KBM-7 (cell line): ENCODE measurements around the gene ZNF398.

Experiments used
- DNase-seq: peaks from one replicate; pipeline ENCODE4 v3.0.0-alpha.2; 2015
- in situ Hi-C: fragments of 300-500 bp; cut with MboI; formaldehyde crosslinking; loops from 2 replicates; pipeline ENCODE4 v1.14.3; 2020; ENCODE audit warnings: low sequenced_read_pairs, low pct_unique_long_range_greater_than_20kb, mixed read lengths

ZNF398 gene

GRCh38 chr7:149191851-149192250 lies 44.6 kb downstream of the ZNF398 start:
- in situ Hi-C loops: no loop called here
- no peak for DNase-seq

GRCh38 chr7:149194799-149195179 lies 47.5 kb downstream of the ZNF398 start:
- no peak for DNase-seq
- in situ Hi-C loops: no loop called here

- in situ Hi-C loops: no loop called here
- peak; percentile 88 for DNase-seq
These were observed 48.2 kb downstream of the ZNF398 start, which contains the start of gene ZNF282 for GRCh38 chr7:149195180-149196150. TSS of gene ZNF282 (plus strand) at chr7:149195546. CDS start at chr7:149195590, 44 bp downstream.

GRCh38 chr7:149196151-149196704 lies 49.0 kb downstream of the ZNF398 start:
- DNase-seq: peak; percentile 34
- in situ Hi-C loops: no loop called here

- in situ Hi-C loops: no loop called here
- DNase-seq: peak; percentile 16
These were observed 49.5 kb downstream of the ZNF398 start for GRCh38 chr7:149196705-149197171.

GRCh38 chr7:149197675-149198074 lies 50.4 kb downstream of the ZNF398 start:
- in situ Hi-C loops: no loop called here
- no peak for DNase-seq

- no peak for DNase-seq
- in situ Hi-C loops: no loop called here
These were observed 51.0 kb downstream of the ZNF398 start for GRCh38 chr7:149198161-149198816.

- in situ Hi-C loops: no loop called here
These were observed 52.2 kb downstream of the ZNF398 start for GRCh38 chr7:149199234-149199995.

GRCh38 chr7:149202831-149203231 lies 55.6 kb downstream of the ZNF398 start:
- in situ Hi-C loops: no loop called here
- no peak for DNase-seq

More at GRCh38 chr7:149199234-149199995, 52.2 kb downstream of the ZNF398 start:
- no peak for DNase-seq

- no peak for DNase-seq
- in situ Hi-C loops: no loop called here
These were observed 58.6 kb downstream of the ZNF398 start for GRCh38 chr7:149205690-149206381.

- DNase-seq: no peak
- in situ Hi-C loops: no loop called here
These were observed 60.2 kb downstream of the ZNF398 start for GRCh38 chr7:149207324-149208035.

GRCh38 chr7:149209518-149210269 lies 62.4 kb downstream of the ZNF398 start:
- DNase-seq: peak; percentile 71
- in situ Hi-C loops: no loop called here

- DNase-seq: no peak
- in situ Hi-C loops: no loop called here
These were observed 63.3 kb downstream of the ZNF398 start for GRCh38 chr7:149210551-149210950.

GRCh38 chr7:149214020-149214720 lies 66.9 kb downstream of the ZNF398 start:
- in situ Hi-C loops: no loop called here
- DNase-seq: no peak

- DNase-seq: no peak
- in situ Hi-C loops: no loop called here
These were observed 69.1 kb downstream of the ZNF398 start for GRCh38 chr7:149216402-149216801.

GRCh38 chr7:149217570-149217969 lies 70.3 kb downstream of the ZNF398 start:
- no peak for DNase-seq
- in situ Hi-C loops: no loop called here
